Trophoblast cell (in vitro differentiated cells and primary cell): ENCODE data around the gene RUBCNL.
"Not testable (repeated sequence)": the region's sequence is repeated elsewhere in the genome, so short reads cannot be mapped to it uniquely, and the experiment has no call there.

Experiments
- DNase-seq, 2 donors: peaks; one replicate each; pipeline ENCODE4 v3.0.0-alpha.2; 2016
- H2AFZ ChIP-seq: 2 replicates; pipeline ENCODE4 v1.6.1; 2013; ENCODE audit warnings: low read length, moderate library complexity, mild to moderate bottlenecking; ENCODE audit not compliant: insufficient read depth, poor library complexity
- H2AK5ac ChIP-seq: 2 replicates; pipeline ENCODE4 v1.6.1; 2013; ENCODE audit warnings: mild to moderate bottlenecking, low read length
- H2BK120ac ChIP-seq: 2 replicates; pipeline ENCODE4 v1.6.1; 2013; ENCODE audit warnings: low read length, mild to moderate bottlenecking, moderate library complexity; ENCODE audit not compliant: insufficient read depth, poor library complexity
- H2BK12ac ChIP-seq: 2 replicates; pipeline ENCODE4 v1.6.1; 2013; ENCODE audit warnings: mild to moderate bottlenecking, low read length, moderate library complexity
- H2BK5ac ChIP-seq: 2 replicates; pipeline ENCODE4 v1.6.1; 2013; ENCODE audit warnings: low read length, low read depth, moderate library complexity, mild to moderate bottlenecking; ENCODE audit not compliant: poor library complexity
- H3K14ac ChIP-seq: 2 replicates; pipeline ENCODE4 v1.6.1; 2013; ENCODE audit warnings: mild to moderate bottlenecking, low read length
- H3K18ac ChIP-seq: 2 replicates; pipeline ENCODE4 v1.6.1; 2013; ENCODE audit warnings: mild to moderate bottlenecking, low read length
- H3K23ac ChIP-seq: 2 replicates; pipeline ENCODE4 v1.6.1; 2013; ENCODE audit warnings: low read length
- H3K27ac ChIP-seq: 2 replicates; pipeline ENCODE4 v1.5.1; 2013; ENCODE audit warnings: low read depth, mild to moderate bottlenecking, inconsistent platforms, low read length, moderate library complexity
- H3K27me3 ChIP-seq: 2 replicates; pipeline ENCODE4 v1.6.1; 2013; ENCODE audit warnings: inconsistent platforms, mild to moderate bottlenecking, low read length, moderate library complexity; ENCODE audit not compliant: insufficient read depth
- H3K36me3 ChIP-seq, 2 experiments: 1 replicate in 1 of 2; 2 replicates in 1 of 2; pipeline ENCODE4 v1.6.1; 2013; ENCODE audit warnings: low read length in 2 of 2, mild to moderate bottlenecking in 2 of 2, moderate library complexity in 1 of 2; ENCODE audit not compliant: insufficient read depth in 2 of 2, control insufficient read depth in 1 of 2
- H3K4ac ChIP-seq: 2 replicates; pipeline ENCODE4 v1.6.1; 2013; ENCODE audit warnings: low read depth, mild to moderate bottlenecking, low read length, moderate library complexity
- H3K4me1 ChIP-seq, 2 experiments: 1 replicate in 1 of 2; 2 replicates in 1 of 2; pipeline ENCODE4 v1.6.1; 2013; ENCODE audit warnings: low read length in 2 of 2, mild to moderate bottlenecking in 2 of 2, moderate library complexity in 1 of 2; ENCODE audit not compliant: insufficient read depth in 2 of 2, control insufficient read depth in 1 of 2
- H3K4me2 ChIP-seq: 2 replicates; pipeline ENCODE4 v1.6.1; 2013; ENCODE audit warnings: inconsistent platforms, mild to moderate bottlenecking, low read length, moderate library complexity
- H3K4me3 ChIP-seq: 2 replicates; pipeline ENCODE4 v1.5.1; 2013; ENCODE audit warnings: mild to moderate bottlenecking, low read depth, low read length, inconsistent platforms
- H3K79me1 ChIP-seq: one replicate; pipeline ENCODE4 v1.6.1; 2013; ENCODE audit warnings: low read length
- H3K79me2 ChIP-seq: 2 replicates; pipeline ENCODE4 v1.6.1; 2013; ENCODE audit warnings: low read length, mild to moderate bottlenecking; ENCODE audit not compliant: control insufficient read depth, insufficient read depth, poor library complexity
- H3K9ac ChIP-seq: 2 replicates; pipeline ENCODE4 v1.6.1; 2013; ENCODE audit warnings: mild to moderate bottlenecking, low read length
- H3K9me3 ChIP-seq: 2 replicates; pipeline ENCODE4 v1.6.1; 2013; ENCODE audit warnings: low read depth, mild to moderate bottlenecking, control low read depth, inconsistent platforms, low read length; ENCODE audit not compliant: insufficient read depth
- H4K12ac ChIP-seq: 2 replicates; pipeline ENCODE4 v1.6.1; 2013; ENCODE audit warnings: low read depth, mild to moderate bottlenecking, low read length, moderate library complexity
- H4K8ac ChIP-seq: 2 replicates; pipeline ENCODE4 v1.6.1; 2013; ENCODE audit warnings: low read depth, mild to moderate bottlenecking, low read length, moderate library complexity
- H4K91ac ChIP-seq: one replicate; pipeline ENCODE4 v1.6.1; 2013; ENCODE audit warnings: low read depth, mild to moderate bottlenecking, low read length, moderate library complexity
- WGBS: extraction: QIAGEN DNeasy Blood & Tissue Kit; methylation state at CpG from one replicate; pipeline ENCODE4 v1.1.7; 2013; ENCODE audit warnings: missing lambda C conversion rate; ENCODE audit not compliant: insufficient read length, insufficient coverage; ENCODE audit errors: extremely low coverage; 5-methylcytosine and 5-hydroxymethylcytosine counted together

The RUBCNL gene

GRCh38 chr13:46374710-46375109 lies 12.3 kb downstream of the RUBCNL start:
- H3K79me2 ChIP-seq: no peaks in the 10 kb centered on the region
- no peak overlapping the region for H3K4me2 ChIP-seq
- H4K8ac ChIP-seq: no peak overlapping the region
- WGBS: no CpG with 5 or more reads among the region's 2 CpGs
- H3K14ac ChIP-seq: no peak overlapping the region
- no peak overlapping the region for H3K9ac ChIP-seq
- no peak overlapping the region for H2AFZ ChIP-seq
- H2BK12ac ChIP-seq: no peak overlapping the region
- no peak overlapping the region for H2BK5ac ChIP-seq
- H3K4me1 ChIP-seq: no peaks in the 10 kb centered on the region
- no peak overlapping the region for H3K18ac ChIP-seq
- H4K12ac ChIP-seq: no peak overlapping the region
- no peak overlapping the region for H2BK120ac ChIP-seq
- no peak overlapping the region for H3K4me3 ChIP-seq
- H3K79me1 ChIP-seq: no peaks in the 10 kb centered on the region
- H3K9me3 ChIP-seq: no peaks in the 10 kb centered on the region
- H3K36me3 ChIP-seq: no peaks in the 10 kb centered on the region
- no peak overlapping the region for H2AK5ac ChIP-seq
- no peak overlapping the region for H4K91ac ChIP-seq
- H3K27me3 ChIP-seq: no peaks in the 10 kb centered on the region
- DNase-seq: no peak
- no peak overlapping the region for H3K27ac ChIP-seq
- no peak overlapping the region for H3K4ac ChIP-seq
- H3K23ac ChIP-seq: no peak overlapping the region

- H4K8ac ChIP-seq: no peak overlapping the region
- H3K14ac ChIP-seq: no peak overlapping the region
- no peak overlapping the region for H2AK5ac ChIP-seq
- no peaks in the 10 kb centered on the region for H3K79me1 ChIP-seq
- WGBS: no CpG with 5 or more reads among the region's 1 CpG
- H3K27ac ChIP-seq: no peak overlapping the region
- H2AFZ ChIP-seq: no peak overlapping the region
- H3K79me2 ChIP-seq: no peaks in the 10 kb centered on the region
- H3K9ac ChIP-seq: no peak overlapping the region
- H3K18ac ChIP-seq: no peak overlapping the region
- H3K4me1 ChIP-seq: no peaks in the 10 kb centered on the region
- no peak overlapping the region for H2BK12ac ChIP-seq
- H3K27me3 ChIP-seq: no peaks in the 10 kb centered on the region
- no peak overlapping the region for H3K23ac ChIP-seq
- no peaks in the 10 kb centered on the region for H3K9me3 ChIP-seq
- no peak overlapping the region for H4K91ac ChIP-seq
- H4K12ac ChIP-seq: no peak overlapping the region
- H2BK120ac ChIP-seq: no peak overlapping the region
- H2BK5ac ChIP-seq: no peak overlapping the region
- no peaks in the 10 kb centered on the region for H3K36me3 ChIP-seq
- no peak for DNase-seq
- no peak overlapping the region for H3K4ac ChIP-seq
- no peak overlapping the region for H3K4me2 ChIP-seq
- H3K4me3 ChIP-seq: no peak overlapping the region
Observed at GRCh38 chr13:46373623-46374022, 13.4 kb downstream of the RUBCNL start.

DNA sequence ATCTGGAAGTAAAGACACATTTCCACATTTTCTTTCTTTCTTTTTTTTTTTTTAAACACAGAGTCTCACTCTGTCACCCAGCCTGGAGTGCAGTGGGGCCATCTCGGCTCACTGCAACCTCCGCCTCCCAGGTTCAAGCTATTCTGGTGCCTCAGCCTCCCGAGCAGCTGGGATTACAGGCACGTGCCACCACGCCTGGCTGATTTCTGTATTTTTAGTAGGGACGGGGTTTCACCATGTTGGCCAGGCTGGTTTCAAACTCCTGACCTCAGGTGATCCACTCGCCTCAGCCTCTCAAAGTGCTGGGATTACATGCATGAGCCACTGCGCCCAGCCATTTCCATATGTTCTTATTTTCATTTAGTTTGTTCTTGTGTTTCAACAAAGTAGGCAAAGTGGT lies 14.1 kb downstream of the RUBCNL start:
- not testable (repeated sequence) for H4K91ac ChIP-seq, H3K4me3 ChIP-seq, H3K9ac ChIP-seq, H2AK5ac ChIP-seq, H3K14ac ChIP-seq, H3K9me3 ChIP-seq, H4K8ac ChIP-seq, DNase-seq, H3K18ac ChIP-seq, H3K4me2 ChIP-seq, H3K27ac ChIP-seq, H3K4me1 ChIP-seq, H2AFZ ChIP-seq, H3K27me3 ChIP-seq, H2BK12ac ChIP-seq, H3K79me2 ChIP-seq, H3K4ac ChIP-seq, H3K79me1 ChIP-seq, H2BK5ac ChIP-seq, H3K23ac ChIP-seq, H4K12ac ChIP-seq, H3K36me3 ChIP-seq, H2BK120ac ChIP-seq
- no CpG with 5 or more reads among the region's 8 CpGs for WGBS

- H3K9me3 ChIP-seq: no peaks in the 10 kb centered on the region
- no peak overlapping the region for H2AK5ac ChIP-seq
- H3K36me3 ChIP-seq: no peaks in the 10 kb centered on the region
- no CpG with 5 or more reads among the region's 9 CpGs for WGBS
- H4K8ac ChIP-seq: no peak overlapping the region
- H3K9ac ChIP-seq: no peak overlapping the region
- DNase-seq: no peak
- no peak overlapping the region for H4K91ac ChIP-seq
- H3K4ac ChIP-seq: no peak overlapping the region
- no peak overlapping the region for H3K4me3 ChIP-seq
- no peaks in the 10 kb centered on the region for H3K4me1 ChIP-seq
- no peak overlapping the region for H2BK120ac ChIP-seq
- no peak overlapping the region for H3K4me2 ChIP-seq
- no peak overlapping the region for H3K18ac ChIP-seq
- no peak overlapping the region for H4K12ac ChIP-seq
- no peak overlapping the region for H3K23ac ChIP-seq
- no peak overlapping the region for H2AFZ ChIP-seq
- no peaks in the 10 kb centered on the region for H3K27me3 ChIP-seq
- no peak overlapping the region for H2BK12ac ChIP-seq
- H2BK5ac ChIP-seq: no peak overlapping the region
- H3K27ac ChIP-seq: no peak overlapping the region
- no peaks in the 10 kb centered on the region for H3K79me2 ChIP-seq
- no peak overlapping the region for H3K14ac ChIP-seq
- H3K79me1 ChIP-seq: no peaks in the 10 kb centered on the region
Observed at GRCh38 chr13:46372071-46372470, 15.0 kb downstream of the RUBCNL start.
